ENCODE data around the gene COPS2.

COPS2 gene

GRCh38 chr15:49155834-49156627 lies 632 bp upstream of the COPS2 start:
- DNase-seq (ENCODE audit: low spot score) = no peak

- no peak for DNase-seq (ENCODE audit: low spot score)
Measured at GRCh38 chr15:49154799-49155109, 645 bp downstream of the COPS2 start.

GRCh38 chr15:49154359-49154758 lies 1.0 kb downstream of the COPS2 start:
- DNase-seq (ENCODE audit: low spot score) = no peak

GRCh38 chr15:49152552-49153312 lies 2.7 kb downstream of the COPS2 start:
- DNase-seq (ENCODE audit: low spot score) = no peak

- no peak for DNase-seq (ENCODE audit: low spot score)
Measured at GRCh38 chr15:49151831-49152230, 3.6 kb downstream of the COPS2 start.

- DNase-seq (ENCODE audit: low spot score) = no peak
Measured at GRCh38 chr15:49148727-49149126, 6.7 kb downstream of the COPS2 start.

- no peak for DNase-seq (ENCODE audit: low spot score)
Measured at GRCh38 chr15:49148298-49148697, 7.1 kb downstream of the COPS2 start.

GRCh38 chr15:49145651-49146609 lies 9.5 kb downstream of the COPS2 start:
- DNase-seq (ENCODE audit: low spot score) = no peak

GRCh38 chr15:49137861-49138260 lies 17.5 kb downstream of the COPS2 start:
- no peak for DNase-seq (ENCODE audit: low spot score)

GRCh38 chr15:49135911-49136310 lies 19.5 kb downstream of the COPS2 start:
- DNase-seq (ENCODE audit: low spot score) = no peak

- no peak for DNase-seq (ENCODE audit: low spot score)
Measured at GRCh38 chr15:49135342-49135857, 20.0 kb downstream of the COPS2 start.

GRCh38 chr15:49134683-49135341 lies 20.6 kb downstream of the COPS2 start:
- no peak for DNase-seq (ENCODE audit: low spot score)

- DNase-seq (ENCODE audit: low spot score) = no peak
Measured at GRCh38 chr15:49131403-49131802, 24.0 kb downstream of the COPS2 start.

GRCh38 chr15:49124371-49124770 lies 31.0 kb downstream of the COPS2 start:
- DNase-seq (ENCODE audit: low spot score) = no peak

GRCh38 chr15:49122541-49123062 lies 32.8 kb downstream of the COPS2 start:
- no peak for DNase-seq (ENCODE audit: low spot score)

- no peak for DNase-seq (ENCODE audit: low spot score)
Measured at GRCh38 chr15:49121901-49122300, 33.5 kb downstream of the COPS2 start.

- no peak for DNase-seq (ENCODE audit: low spot score)
Measured at GRCh38 chr15:49120832-49121231, 34.6 kb downstream of the COPS2 start.

- DNase-seq (ENCODE audit: low spot score) = no peak
Measured at GRCh38 chr15:49116108-49116857, 39.1 kb downstream of the COPS2 start.

- no peak for DNase-seq (ENCODE audit: low spot score)
Measured at GRCh38 chr15:49115062-49115461, 40.3 kb downstream of the COPS2 start.

- no peak for DNase-seq (ENCODE audit: low spot score)
Measured at GRCh38 chr15:49110158-49110944, 45.0 kb downstream of the COPS2 start.

Measured in ecto neural progenitor cell (in vitro differentiated cells).